ENCODE results near the gene SLC35E2B. TPM values are rescaled to one million over a fixed set of nuclear protein-coding genes. Genes with fewer than 3 reads are reported as not detected.
A peak's percentile ranks its signal among the peaks of the same experiment; 100 is the strongest.
"Not testable (repeated sequence)": the region's sequence is repeated elsewhere in the genome, so short reads cannot be mapped to it uniquely, and the experiment has no call there.

SLC35E2B gene
- total and polyA plus RNA-seq, 12 donors = 8.4 to 30.7 (median 17.0) TPM

DNA sequence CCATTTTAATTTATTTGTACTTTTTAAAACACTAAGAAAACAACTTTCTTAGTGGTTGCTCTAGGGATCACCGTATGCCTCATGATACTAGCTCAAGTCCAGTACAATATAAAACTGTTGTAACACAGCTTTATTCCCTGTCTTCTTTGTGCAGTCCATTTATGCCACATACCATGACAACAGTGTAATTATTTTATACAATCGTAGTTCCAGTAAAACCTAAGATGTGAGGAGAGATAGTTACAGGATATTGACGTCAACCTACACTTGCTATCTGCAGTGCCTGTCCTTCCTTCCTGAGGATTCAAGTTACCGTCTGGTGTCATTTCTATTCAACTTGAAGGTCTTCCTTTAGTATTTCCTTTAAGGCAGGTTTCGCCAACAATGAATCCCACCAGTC is 46.3 kb downstream of the SLC35E2B start:
- ATAC-seq; H3K4me1 ChIP-seq; H3K9me3 ChIP-seq; H3K4me3 ChIP-seq; intact Hi-C loops (cut with DNase I); DNase-seq; H3K27me3 ChIP-seq; H3K27ac ChIP-seq: not testable (repeated sequence)
- WGBS, 2 donors = 75 to 83% methylated on average over 5 of the region's 5 CpGs
- peaks cover 0 to 61% (median 20%) of the 10 kb centered on the region in 9 donors for H3K36me3 ChIP-seq

DNA sequence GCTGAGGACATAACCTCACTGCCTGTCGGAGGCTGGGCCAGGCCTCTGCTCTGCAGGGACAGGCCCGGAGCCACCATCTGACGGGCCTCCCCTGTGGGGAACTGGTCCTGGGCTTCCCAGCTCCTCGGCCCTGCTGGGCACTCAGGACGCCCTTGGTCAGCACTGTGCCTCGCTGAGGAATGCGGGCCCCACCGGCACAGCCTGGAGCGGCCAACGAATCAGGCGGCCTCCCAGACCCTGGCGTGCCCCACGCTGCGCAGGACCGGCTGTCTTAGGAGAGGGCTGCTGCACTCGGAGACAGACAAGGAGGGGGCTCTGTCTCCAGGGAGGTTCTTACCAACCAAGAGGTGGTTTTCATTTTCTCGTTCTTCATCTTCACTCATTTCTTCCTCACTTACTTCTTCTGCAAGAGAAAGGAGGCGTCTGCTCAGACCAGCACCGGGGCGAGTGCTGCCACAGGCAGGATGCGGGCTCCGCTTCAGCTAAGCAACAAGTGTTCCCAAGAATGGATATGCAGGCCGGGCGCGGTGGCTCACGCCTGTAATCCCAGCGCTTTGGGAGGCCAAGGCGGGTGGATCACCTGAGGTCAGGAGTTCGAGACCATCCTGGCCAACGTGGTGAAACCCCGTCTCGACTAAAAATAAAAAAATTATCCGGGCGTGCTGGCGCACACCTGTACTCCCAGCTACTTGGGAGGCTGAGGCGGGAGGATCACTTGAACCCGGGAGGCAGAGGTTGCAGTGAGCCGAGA is 51.7 kb downstream of the SLC35E2B start:
- H3K27ac ChIP-seq; H3K27me3 ChIP-seq; H3K4me3 ChIP-seq; H3K4me1 ChIP-seq; H3K9me3 ChIP-seq; DNase-seq; intact Hi-C loops (cut with DNase I): not testable (repeated sequence)
- peak in 1 of 8 donors; percentile 10 for ATAC-seq
- WGBS, 2 donors = 95% methylated on average over 20 to 30 of the region's 38 CpGs
- peaks cover 0 to 53% (median 12%) of the 10 kb centered on the region in 9 donors for H3K36me3 ChIP-seq

DNA sequence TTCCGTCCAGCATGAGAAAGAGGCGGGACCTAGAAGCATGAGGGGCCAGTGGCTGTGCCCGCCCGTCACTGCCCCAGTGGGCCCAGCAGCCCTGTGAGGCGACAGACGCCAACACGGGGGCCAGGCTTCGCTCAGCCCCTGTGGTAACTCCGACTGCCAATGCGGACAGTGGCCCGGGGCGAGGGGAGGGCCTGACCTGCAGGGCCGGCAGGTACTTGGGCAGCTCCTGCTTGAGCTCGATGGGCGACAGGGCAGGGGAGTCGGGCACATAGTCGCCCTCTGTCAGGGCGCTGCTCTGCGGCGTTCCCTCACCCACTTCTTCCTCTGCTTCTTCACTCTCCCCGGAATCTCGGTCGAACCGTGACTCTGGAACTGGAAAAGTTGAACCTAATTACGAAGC is 52.5 kb downstream of the SLC35E2B start:
- H3K9me3 ChIP-seq; DNase-seq; ATAC-seq; H3K27me3 ChIP-seq; H3K27ac ChIP-seq; intact Hi-C loops (cut with DNase I); H3K4me1 ChIP-seq; H3K4me3 ChIP-seq: not testable (repeated sequence)
- WGBS, 2 donors = 93 to 100% methylated on average over 13 to 16 of the region's 25 CpGs
- peaks cover 0 to 50% (median 8%) of the 10 kb centered on the region in 9 donors for H3K36me3 ChIP-seq

DNA sequence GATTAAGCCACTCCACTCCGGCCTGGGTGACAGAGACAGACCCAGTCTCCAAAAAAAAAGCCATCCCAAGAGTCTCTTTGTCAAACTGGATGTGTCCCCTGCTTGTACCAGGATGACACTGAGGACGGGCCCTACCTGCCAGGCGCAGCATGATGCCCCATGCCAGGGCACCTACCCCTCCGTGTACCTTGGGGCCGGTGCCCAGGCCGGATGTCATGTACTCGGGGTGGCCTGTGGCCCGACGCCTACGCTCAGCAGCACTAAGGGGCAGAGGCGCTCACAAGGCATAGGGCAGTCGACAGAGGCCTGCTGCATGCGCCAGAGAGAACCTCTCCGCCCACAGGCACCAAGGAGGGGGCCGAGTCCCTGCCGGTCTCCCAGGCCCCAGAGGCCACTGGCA is 53.2 kb downstream of the SLC35E2B start:
- DNase-seq; ATAC-seq; H3K9me3 ChIP-seq; H3K27ac ChIP-seq; H3K27me3 ChIP-seq; H3K4me1 ChIP-seq; intact Hi-C loops (cut with DNase I); H3K4me3 ChIP-seq: not testable (repeated sequence)
- WGBS, 2 donors = 90 to 96% methylated on average over 15 to 16 of the region's 16 CpGs
- H3K36me3 ChIP-seq = peaks cover 0 to 46% (median 8%) of the 10 kb centered on the region in 9 donors

DNA sequence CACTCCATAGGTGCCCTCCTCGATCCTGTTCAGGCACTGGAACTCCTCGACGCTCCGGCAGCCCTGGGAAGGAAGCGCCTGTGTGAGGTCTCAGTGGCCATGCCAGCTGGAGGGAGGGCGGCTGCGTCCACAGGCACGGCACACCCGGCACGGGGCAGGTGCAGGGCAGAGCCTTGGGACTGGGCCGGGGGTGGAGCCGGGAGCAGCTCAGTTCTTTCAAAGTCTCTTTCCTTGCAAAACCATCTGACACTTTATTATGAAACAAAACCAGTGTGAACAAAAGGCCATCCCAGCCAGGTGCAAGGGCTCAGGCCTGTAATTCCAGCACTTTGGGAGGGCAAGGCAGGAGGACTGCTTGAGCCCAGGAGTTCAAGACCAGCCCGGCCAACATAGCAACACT is 54.1 kb downstream of the SLC35E2B start:
- WGBS, 2 donors = 91 to 99% methylated on average over 8 to 9 of the region's 13 CpGs
- H3K4me3 ChIP-seq; H3K27me3 ChIP-seq; H3K9me3 ChIP-seq; H3K4me1 ChIP-seq; ATAC-seq; DNase-seq; H3K27ac ChIP-seq; intact Hi-C loops (cut with DNase I): not testable (repeated sequence)
- H3K36me3 ChIP-seq = peaks cover 0 to 46% (median 8%) of the 10 kb centered on the region in 9 donors

DNA sequence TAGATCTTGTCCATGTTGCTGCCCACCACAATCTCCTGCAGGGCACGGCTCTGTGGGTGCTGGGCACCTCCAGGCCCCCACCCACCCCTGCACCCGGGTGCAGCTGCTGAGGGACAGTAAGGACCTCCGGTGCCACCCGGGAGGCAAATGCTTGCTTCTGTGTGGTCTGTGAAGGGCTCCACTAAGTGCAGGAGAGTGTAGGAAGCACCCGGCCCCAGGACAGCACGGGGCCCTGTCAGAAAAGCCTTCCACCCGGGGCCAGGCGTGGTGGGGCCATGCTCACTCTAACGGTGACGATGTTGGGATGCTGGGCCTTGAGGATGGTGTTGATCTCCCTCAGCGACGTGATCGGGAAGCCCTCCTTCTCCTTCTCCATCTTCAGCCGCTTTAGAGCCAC is 55.1 kb downstream of the SLC35E2B start:
- ATAC-seq; intact Hi-C loops (cut with DNase I); H3K27me3 ChIP-seq; DNase-seq; H3K4me3 ChIP-seq; H3K27ac ChIP-seq; H3K9me3 ChIP-seq; H3K4me1 ChIP-seq: not testable (repeated sequence)
- peaks cover 0 to 43% (median 8%) of the 10 kb centered on the region in 9 donors for H3K36me3 ChIP-seq
- WGBS, 2 donors = 87 to 93% methylated on average over 14 of the region's 14 CpGs

DNA sequence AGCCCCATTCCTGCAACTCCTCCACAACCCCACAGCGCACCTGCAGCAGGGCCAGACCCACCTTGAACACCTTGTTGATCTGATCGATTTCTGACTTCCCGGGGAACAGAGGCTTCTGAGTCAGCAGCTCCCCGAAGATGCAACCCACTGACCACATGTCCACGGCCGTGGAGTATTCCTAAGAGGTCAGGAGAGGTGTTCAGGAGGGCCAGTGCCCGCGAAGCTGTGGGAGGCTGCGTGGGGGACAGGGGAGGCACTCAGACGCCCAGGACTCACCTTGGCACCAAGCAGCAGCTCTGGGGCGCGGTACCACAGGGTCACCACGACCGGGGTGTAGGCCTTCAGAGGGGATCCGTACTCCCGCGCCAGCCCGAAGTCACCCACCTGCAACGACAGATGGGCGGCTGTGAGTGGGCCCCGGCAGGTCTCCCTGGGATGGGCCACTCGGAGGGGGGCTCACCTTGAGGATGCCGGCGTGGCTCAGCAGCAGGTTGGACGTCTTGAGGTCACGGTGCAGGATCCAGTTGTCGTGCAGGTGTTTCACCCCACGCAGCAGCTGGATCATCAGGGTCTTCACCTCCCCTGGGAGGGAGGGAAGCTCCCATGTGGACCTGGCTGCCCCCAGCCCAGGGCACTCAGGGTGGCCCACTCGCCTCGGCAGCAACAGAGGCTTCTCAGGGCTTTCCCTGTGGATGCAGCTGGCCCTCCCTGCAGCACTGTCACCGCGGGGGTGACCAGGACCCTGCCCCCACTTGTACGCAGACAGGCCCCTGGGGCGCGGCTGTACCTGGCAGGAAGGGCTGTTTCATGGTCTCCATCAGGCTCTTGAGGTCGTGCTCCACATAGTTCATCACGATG is 55.7 kb downstream of the SLC35E2B start:
- H3K27me3 ChIP-seq; H3K9me3 ChIP-seq; H3K4me1 ChIP-seq; H3K4me3 ChIP-seq; H3K27ac ChIP-seq; ATAC-seq; intact Hi-C loops (cut with DNase I); DNase-seq: not testable (repeated sequence)
- H3K36me3 ChIP-seq = peaks cover 0 to 43% (median 8%) of the 10 kb centered on the region in 9 donors
- 90 to 95% methylated on average over 37 of the region's 37 CpGs for WGBS, 2 donors

DNA sequence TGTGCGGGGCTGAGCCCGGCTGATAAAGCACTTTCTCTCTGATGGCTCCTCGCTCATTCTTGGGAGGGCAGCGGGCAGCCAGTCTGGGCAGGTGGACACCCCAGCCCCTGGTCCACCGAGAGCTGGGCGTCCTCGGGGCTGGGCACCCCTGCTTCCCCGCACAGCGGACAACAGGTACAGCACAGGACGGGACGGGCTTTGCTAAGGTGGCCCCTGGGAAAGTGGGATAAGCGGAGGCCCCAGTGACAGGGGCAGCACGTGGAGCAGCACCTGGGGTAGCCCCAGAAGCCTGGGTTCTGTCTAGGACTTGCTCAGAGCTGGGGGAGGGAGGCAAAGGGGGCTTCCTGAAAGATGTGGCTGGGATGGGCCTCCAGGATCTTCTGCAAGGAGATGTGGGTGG is 58.0 kb downstream of the SLC35E2B start:
- DNase-seq; H3K4me3 ChIP-seq; H3K27ac ChIP-seq; intact Hi-C loops (cut with DNase I); H3K9me3 ChIP-seq; ATAC-seq: not testable (repeated sequence)
- peaks cover 0 to 25% (median 14%) of the 10 kb centered on the region in 7 donors for H3K27me3 ChIP-seq
- peaks cover 0 to 31% (median 8%) of the 10 kb centered on the region in 9 donors for H3K36me3 ChIP-seq
- H3K4me1 ChIP-seq = peaks cover 0 to 18% (median 8%) of the 10 kb centered on the region in 9 donors
- 93% methylated on average over 9 of the region's 13 CpGs for WGBS, 2 donors

DNA sequence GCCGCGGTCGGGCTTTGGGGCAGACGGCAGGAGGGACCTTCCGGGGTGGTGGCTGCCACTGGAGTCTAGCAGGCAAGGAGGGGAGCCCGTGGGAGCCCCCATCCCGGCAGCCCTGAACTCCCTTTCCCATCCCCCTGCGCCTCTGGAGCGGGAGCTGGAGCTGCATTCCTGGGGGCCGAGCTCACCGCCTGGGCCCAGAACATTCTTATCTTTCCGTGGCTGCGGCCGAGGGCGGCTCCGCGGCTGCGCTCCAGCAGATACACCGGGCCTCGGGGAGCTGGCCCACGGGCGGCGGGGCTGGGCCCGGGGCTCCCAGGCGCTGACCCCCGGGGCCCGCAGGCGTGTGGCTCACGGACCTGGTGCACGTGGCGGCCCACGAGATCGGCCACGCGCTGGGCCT is 59.2 kb downstream of the SLC35E2B start:
- H3K9me3 ChIP-seq; DNase-seq; H3K27ac ChIP-seq; intact Hi-C loops (cut with DNase I); H3K4me3 ChIP-seq: not testable (repeated sequence)
- ATAC-seq = peak in 7 of 8 donors; percentile 9 to 57 (median 47)
- Histone ChIP-seq H3K36me3 (peaks cover 0 to 33% (median 15%) of the 10 kb centered on the region in 9 donors), H3K4me1 (peaks cover 0 to 18% (median 8%) of the 10 kb centered on the region in 9 donors), H3K27me3 (peaks cover 0 to 36% (median 15%) of the 10 kb centered on the region in 7 donors)
- no CpG with 5 or more reads among the region's 35 CpGs for WGBS, 2 donors
